Measurements from ENCODE around the gene DLGAP1. TPM values are rescaled to one million over a fixed set of nuclear protein-coding genes. Genes with fewer than 3 reads are reported as not detected.

The DLGAP1 gene
- total and polyA plus RNA-seq, 4 donors: 0.06 to 1.2 (median 0.17) TPM; not detected in 1

GRCh38 chr18:3654442-3655253 is 800.5 kb downstream of the DLGAP1 start:
- WGBS: 83% methylated on average over 11 of the region's 11 CpGs
- DNase-seq (ENCODE audit: low spot score): no peak
- H3K27me3 ChIP-seq (ENCODE audit: control insufficient read depth in 4 of 4, insufficient read depth in 4 of 4, low read length in 3 of 4): no peaks in the 10 kb centered on the region
- no peak overlapping the region for H3K27ac ChIP-seq (ENCODE audit: low read depth in 1 of 2, low read length in 2 of 2)
- H3K9ac ChIP-seq (ENCODE audit: low read depth in 1 of 2, low read length in 2 of 2): no peak overlapping the region
- no peaks in the 10 kb centered on the region for H3K36me3 ChIP-seq (ENCODE audit: control insufficient read depth in 4 of 4, insufficient read depth in 3 of 4, low read depth in 1 of 4, low read length in 3 of 4)
- TF ChIP-seq EGR1 (IDR thresholded peaks at IDR 0.05; ENCODE audit: low read depth in 2 of 2) (no peak), HNF4G (IDR thresholded peaks at IDR 0.05) (no peak), ATF3 (IDR thresholded peaks at IDR 0.05) (no peak), CTCF (IDR thresholded peaks at IDR 0.05; ENCODE audit: low read depth, low read length, missing input control) (no peak), TAF1 (conservative IDR thresholded peaks at IDR 0.05) (no peak)
- peaks cover 0 to 1% (median 0%) of the 10 kb centered on the region in 4 donors for H3K4me1 ChIP-seq (ENCODE audit: control insufficient read depth in 4 of 4, insufficient read depth in 4 of 4, low read length in 3 of 4)
- H3K9me3 ChIP-seq (ENCODE audit: control insufficient read depth in 4 of 4, low read length in 3 of 4): no peaks in the 10 kb centered on the region
- no peak overlapping the region for H3K4me3 ChIP-seq (ENCODE audit: low read depth in 1 of 3, low read length in 3 of 3)

- H3K4me1 ChIP-seq (ENCODE audit: control insufficient read depth in 4 of 4, insufficient read depth in 4 of 4, low read length in 3 of 4): peaks cover 0 to 4% (median under 1%) of the 10 kb centered on the region in 4 donors
- TF ChIP-seq GABPA (IDR thresholded peaks at IDR 0.05 in 1 of 2, conservative IDR thresholded peaks at IDR 0.05 in 1 of 2): no peak
- no peak for TF ChIP-seq REST (IDR thresholded peaks at IDR 0.05)
- TF ChIP-seq HNF4A (conservative IDR thresholded peaks at IDR 0.05): no peak
- no peak for TF ChIP-seq FOXA1 (IDR thresholded peaks at IDR 0.05)
- no peak for TF ChIP-seq TAF1 (conservative IDR thresholded peaks at IDR 0.05)
- no peak for TF ChIP-seq RAD21 (IDR thresholded peaks at IDR 0.05)
- TF ChIP-seq, protein P1, sequence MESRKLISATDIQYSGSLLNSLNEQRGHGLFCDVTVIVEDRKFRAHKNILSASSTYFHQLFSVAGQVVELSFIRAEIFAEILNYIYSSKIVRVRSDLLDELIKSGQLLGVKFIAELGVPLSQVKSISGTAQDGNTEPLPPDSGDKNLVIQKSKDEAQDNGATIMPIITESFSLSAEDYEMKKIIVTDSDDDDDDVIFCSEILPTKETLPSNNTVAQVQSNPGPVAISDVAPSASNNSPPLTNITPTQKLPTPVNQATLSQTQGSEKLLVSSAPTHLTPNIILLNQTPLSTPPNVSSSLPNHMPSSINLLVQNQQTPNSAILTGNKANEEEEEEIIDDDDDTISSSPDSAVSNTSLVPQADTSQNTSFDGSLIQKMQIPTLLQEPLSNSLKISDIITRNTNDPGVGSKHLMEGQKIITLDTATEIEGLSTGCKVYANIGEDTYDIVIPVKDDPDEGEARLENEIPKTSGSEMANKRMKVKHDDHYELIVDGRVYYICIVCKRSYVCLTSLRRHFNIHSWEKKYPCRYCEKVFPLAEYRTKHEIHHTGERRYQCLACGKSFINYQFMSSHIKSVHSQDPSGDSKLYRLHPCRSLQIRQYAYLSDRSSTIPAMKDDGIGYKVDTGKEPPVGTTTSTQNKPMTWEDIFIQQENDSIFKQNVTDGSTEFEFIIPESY (IDR thresholded peaks at IDR 0.05): no peak
- no peak for TF ChIP-seq SP1 (IDR thresholded peaks at IDR 0.05)
- no peak for TF ChIP-seq YY1 (IDR thresholded peaks at IDR 0.05)
- 90% methylated on average over 12 of the region's 12 CpGs for WGBS
- no peaks in the 10 kb centered on the region for H3K27me3 ChIP-seq (ENCODE audit: control insufficient read depth in 4 of 4, insufficient read depth in 4 of 4, low read length in 3 of 4)
- H3K36me3 ChIP-seq (ENCODE audit: control insufficient read depth in 4 of 4, insufficient read depth in 3 of 4, low read depth in 1 of 4, low read length in 3 of 4): no peaks in the 10 kb centered on the region
- H3K27ac ChIP-seq (ENCODE audit: low read depth in 1 of 2, low read length in 2 of 2): no peak overlapping the region
- H3K9ac ChIP-seq (ENCODE audit: low read depth in 1 of 2, low read length in 2 of 2): no peak overlapping the region
- H3K9me3 ChIP-seq (ENCODE audit: control insufficient read depth in 4 of 4, low read length in 3 of 4): no peaks in the 10 kb centered on the region
- H3K4me3 ChIP-seq (ENCODE audit: low read depth in 1 of 3, low read length in 3 of 3): no peak overlapping the region
- no peak for DNase-seq (ENCODE audit: low spot score)
Observed at GRCh38 chr18:3653851-3654441, 801.2 kb downstream of the DLGAP1 start.

All from liver (tissue), 9 donors.